Endometrial microvascular endothelial cells (primary cell): ENCODE measurements around the gene SLC38A4. TPM values are rescaled to one million over a fixed set of nuclear protein-coding genes. Genes with fewer than 3 reads are reported as not detected.
"Not testable (repeated sequence)": the region's sequence is repeated elsewhere in the genome, so short reads cannot be mapped to it uniquely, and the experiment has no call there.

ENCODE experiments used
- in situ Hi-C: cut with HindIII; loops from 2 replicates; pipeline ENCODE4 v1.10.0; 2017; ENCODE audit warnings: low sequenced_read_pairs, low pct_unique_long_range_greater_than_20kb; ENCODE audit errors: inconsistent ontology term
- total RNA-seq: library from RNA; depleted of rRNA; stranded (reverse); fragments of >200 nt; gene quantifications from one replicate; pipeline ENCODE4 v1.2.3, GENCODE V29; 2015; ENCODE audit errors: inconsistent ontology term

Gene SLC38A4, protein sequence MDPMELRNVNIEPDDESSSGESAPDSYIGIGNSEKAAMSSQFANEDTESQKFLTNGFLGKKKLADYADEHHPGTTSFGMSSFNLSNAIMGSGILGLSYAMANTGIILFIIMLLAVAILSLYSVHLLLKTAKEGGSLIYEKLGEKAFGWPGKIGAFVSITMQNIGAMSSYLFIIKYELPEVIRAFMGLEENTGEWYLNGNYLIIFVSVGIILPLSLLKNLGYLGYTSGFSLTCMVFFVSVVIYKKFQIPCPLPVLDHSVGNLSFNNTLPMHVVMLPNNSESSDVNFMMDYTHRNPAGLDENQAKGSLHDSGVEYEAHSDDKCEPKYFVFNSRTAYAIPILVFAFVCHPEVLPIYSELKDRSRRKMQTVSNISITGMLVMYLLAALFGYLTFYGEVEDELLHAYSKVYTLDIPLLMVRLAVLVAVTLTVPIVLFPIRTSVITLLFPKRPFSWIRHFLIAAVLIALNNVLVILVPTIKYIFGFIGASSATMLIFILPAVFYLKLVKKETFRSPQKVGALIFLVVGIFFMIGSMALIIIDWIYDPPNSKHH
- not detected for total RNA-seq

DNA sequence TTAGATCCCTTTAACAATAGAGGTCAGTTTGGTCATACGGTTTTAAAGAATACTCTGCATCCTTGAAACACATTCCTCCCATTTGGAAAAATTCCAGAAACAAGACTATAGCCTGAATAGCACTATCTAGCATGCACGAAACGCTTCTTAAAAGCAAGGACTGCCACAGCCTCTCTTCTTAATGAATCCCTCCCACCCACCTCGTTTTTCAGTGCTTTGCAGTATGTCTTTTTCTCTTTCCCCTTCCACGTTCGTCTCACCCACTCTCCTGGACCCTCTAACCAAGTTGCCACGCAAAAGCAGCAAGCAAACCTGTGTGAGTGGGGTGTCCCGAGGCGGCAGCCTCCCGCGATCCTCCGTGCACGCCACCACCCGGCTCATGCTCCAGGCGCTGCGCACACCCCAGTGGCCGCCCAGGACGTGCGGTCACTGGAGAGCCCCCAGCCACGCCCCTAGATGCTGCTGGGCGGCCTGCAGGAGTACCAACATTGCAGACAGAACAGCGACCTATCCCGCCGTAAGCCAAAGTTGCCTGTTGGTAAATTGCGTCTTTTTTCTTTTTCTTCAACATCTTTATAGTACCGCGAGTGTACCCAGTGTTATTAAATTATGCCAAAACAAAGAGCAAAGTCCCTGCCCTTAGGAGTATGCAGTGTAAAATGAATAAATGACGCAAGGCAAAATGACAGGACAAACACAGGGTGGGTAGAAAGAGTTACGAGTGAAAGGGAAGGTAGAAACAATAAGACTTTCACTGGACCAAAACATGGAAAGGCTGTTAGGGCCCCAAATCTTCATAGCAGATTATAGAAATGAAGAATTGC lies at the start of gene SLC38A4:
Gene SLC38A4 (minus strand): TSS at position 407 of the 824 bp plus-strand sequence. CDS start 32,926 bp downstream, outside the sequence.
- in situ Hi-C loops = no loop called here

DNA sequence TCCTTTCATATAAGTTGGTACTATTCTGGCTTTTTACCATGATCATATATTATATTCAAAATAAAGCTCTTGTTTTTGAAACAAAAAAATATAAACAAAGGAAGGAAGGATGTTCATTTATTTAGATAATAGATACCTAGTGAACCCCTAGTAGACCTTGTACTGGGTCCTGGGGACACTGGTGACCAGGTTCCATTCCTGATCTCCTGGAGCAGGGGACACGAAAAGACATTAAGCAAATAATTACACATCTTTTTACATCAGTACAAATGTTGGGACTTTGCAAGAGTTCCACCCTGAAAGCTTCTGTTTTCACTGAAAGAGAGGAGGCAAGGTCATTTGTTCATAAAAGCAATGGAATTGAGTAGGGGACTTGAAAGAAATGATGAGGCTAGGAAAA lies 49.3 kb upstream of the SLC38A4 start:
- in situ Hi-C loops = no loop called here

DNA sequence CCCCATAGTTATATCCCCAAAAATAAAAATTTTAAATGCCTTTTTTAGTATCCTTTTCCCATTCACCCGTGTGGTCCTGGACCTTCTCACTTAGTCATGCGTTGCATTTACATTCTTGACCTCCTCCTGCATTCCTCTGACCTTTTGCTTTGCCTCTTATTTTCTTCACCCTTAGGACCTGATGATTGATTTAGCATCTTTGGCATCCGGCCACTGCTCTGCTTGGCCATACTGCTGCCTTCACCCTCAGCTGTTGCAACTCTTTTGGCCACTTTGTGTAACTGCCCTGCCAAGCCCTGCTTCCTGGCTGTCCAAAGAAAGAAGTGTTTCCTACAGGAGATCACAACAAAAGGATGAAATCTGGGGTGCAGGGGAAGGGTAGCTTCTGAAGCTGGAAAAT lies 48.8 kb upstream of the SLC38A4 start:
- in situ Hi-C loops = no loop called here

DNA sequence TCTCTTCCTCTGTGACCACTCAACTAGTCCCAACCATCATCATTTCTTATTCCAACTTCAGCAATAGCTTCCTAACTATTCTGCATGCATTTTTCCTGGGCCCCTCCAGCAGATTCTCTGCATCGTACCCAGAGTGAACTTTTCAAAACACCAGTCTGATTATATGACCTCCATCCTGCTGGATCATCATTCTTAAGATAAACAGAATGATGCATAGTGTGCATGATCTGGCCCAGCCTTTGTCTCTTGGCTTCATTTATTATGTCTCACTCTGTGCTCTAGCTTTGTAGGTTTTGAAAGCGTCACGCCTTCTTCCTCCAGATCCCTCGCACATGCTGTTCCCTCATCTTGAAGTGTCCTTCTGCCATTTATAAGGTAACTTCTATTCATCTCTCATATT lies 46.3 kb upstream of the SLC38A4 start:
- in situ Hi-C loops = no loop called here

DNA sequence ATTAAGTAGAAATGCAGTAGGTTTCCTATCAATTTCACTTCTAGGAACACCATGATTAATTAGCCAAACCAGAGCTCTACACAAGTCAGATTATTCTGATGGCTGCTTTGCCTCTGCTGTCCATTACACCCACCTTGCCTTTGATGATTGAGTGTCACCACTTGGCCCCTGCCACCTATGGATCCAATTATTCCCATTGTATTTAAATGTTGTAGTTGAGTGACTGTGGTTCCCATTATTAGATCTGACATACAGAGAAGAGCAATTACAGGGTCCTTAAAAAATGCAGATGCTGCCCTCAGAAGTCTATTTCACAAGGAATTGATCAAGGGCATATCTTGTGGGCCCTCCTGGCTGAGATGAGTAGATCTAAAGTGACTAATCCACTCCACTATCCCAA lies 39.5 kb upstream of the SLC38A4 start:
- in situ Hi-C loops = no loop called here

DNA sequence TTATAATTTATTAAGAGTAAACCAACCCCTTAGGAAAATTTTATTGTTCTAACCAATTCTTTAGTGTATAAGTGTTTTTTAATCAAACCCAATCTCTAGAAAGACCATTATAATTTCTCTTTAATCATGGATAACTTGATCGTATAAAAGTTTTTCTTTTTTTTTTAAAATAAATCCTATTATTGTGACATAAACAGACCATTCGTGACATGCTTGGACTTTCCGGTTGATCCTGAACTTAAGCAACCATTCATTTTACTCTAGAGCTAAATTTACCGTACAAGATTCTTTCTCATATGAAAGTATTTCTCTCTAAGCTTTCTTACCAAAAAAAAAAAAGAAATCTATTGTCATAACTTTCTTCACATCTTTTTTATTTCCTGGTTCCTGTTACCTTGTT lies 32.6 kb upstream of the SLC38A4 start:
- in situ Hi-C loops = no loop called here

DNA sequence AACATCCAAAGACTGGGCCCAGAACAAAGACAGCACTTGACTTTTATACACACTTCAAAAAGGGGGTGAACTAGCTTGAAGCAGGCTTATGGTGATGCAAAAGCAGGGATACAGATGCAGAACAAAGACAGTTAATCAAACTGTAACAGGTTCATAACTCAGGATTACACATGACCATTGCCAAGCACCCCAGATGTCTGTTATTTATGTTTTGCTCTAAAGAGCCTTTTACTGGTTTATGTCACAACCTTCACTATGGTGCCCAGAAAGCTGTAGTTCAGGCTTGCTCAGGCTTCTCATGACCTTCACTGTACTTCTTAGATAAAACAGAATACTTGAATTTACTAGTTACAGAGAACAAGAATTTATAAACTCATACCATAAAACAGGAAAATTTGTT lies 31.7 kb upstream of the SLC38A4 start:
- in situ Hi-C loops = no loop called here

DNA sequence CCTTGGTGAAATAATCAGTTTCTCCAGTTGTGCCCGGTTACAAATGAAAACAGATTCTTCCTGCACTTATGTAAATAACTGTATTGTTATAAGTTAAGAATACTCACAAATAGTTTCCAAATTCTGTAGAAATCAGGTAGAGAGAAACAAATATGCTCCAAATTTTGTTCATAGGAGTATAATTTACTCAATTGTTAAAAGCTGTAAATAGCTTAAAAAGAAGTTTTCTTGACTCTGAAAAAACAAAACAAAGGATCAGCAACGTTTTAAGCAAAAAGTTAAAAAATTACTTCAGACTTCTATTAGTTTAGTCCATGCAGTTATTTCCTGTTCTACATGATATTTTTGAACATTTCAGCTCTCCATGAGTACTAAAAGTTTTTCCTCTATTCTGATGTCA lies 30.0 kb upstream of the SLC38A4 start:
- in situ Hi-C loops = no loop called here

DNA sequence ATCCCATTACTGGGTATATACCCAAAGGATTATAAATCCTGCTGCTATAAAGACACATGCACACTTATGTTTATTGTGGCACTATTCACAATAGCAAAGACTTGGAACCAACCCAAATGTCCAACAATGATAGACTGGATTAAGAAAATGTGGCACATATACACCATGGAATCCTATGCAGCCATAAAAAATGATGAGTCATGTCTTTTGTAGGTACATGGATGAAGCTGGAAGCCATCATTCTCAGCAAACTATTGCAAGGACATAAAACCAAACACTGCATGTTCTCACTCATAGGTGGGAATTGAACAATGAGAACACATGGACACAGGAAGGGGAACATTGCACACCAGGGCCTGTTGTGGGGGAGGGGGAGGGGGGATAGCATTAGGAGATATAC lies 28.4 kb upstream of the SLC38A4 start:
- in situ Hi-C loops = not testable (repeated sequence)

DNA sequence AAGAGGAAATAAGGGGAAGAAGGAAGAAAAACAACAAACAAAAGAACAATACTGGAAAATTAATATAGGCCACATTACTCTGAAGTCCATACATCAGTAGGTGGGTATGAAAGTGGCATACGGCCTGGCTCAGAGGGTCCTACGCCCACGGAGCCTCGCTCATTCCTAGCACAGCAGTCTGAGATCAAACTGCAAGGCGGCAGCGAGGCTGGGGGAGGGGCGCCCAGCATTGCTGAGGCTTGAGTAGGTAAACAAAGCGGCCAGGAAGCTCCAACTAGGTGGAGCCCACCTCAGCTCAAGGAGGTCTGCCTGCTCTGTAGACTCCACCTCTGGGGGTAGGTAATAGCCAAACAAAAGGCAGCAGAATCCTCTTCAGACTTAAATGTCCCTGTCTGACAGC lies 23.0 kb upstream of the SLC38A4 start:
- in situ Hi-C loops = not testable (repeated sequence)

DNA sequence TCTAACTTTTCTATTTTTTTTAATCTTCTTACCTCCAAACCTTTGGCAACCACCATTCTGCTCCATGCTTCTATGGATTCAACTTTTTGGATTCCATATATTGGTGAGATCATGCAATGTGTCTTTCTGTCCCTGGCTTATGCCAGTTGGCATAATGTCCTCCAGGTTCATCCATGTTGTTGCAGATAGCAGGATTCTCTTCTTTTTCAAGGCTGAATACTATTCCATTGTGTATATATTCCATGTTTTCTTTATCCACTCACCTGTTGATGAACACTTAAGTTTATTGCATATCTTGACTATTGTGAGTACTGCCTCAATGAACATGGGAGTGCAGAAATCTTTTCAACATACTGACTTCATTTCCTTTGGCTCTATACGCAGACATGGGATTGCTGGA lies 21.2 kb upstream of the SLC38A4 start:
- in situ Hi-C loops = no loop called here

DNA sequence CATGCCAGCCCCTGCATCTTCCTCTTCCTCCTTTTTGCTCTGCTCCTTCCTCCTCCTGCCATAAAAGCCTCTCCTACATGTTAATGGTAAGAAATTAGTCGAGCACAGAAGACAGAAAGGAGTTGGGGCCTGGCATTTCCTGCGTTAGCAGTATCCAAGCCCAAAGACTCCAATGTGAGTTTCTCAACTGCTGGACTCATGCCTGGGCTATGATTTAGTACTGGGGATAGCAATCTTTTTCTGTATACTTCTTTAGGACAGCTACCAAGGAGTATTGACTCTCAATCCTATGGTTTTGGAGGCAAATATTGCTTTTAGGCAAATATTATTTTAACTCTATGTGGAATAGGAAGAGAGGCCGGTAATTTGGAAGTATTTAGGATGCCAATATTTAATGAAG lies 18.0 kb upstream of the SLC38A4 start:
- in situ Hi-C loops = no loop called here

DNA sequence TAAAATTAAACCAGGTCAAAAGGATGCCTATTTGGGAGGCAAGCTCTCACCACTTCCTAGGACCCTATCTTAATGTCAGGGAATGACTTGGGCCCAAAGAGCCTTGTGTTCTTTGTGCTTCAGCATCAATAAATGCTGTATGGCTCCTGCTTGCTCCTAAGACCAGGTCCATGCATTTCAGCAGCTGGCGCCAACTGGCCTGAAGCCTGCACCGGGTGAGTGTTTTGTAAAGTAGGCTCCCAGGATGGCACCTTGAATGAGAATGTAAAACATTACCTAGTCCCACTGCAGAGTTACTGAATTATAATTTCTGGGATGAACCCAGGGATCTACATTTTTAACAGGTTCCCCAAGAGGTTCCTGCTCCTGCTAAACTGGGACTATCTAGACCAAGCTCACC lies 16.1 kb upstream of the SLC38A4 start:
- in situ Hi-C loops = no loop called here

DNA sequence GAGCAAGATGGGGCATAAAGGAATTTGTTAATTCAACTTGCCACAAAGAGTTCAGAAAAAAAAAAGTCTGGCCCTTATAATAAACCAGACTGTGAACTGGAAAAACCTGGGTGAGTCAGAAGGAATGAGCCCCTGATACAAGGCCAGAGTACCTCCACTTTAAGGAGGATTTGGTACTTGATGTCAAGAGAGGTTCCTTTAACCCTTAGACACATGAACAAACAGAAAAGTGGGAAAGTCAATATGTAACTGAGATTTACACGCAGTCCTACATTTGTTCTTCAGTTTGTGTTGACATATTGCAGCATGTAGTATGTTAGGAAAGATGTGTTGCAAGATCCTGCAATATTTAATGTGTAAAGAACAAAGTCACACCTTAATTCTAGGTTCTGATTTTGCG lies 14.2 kb upstream of the SLC38A4 start:
- in situ Hi-C loops = no loop called here

DNA sequence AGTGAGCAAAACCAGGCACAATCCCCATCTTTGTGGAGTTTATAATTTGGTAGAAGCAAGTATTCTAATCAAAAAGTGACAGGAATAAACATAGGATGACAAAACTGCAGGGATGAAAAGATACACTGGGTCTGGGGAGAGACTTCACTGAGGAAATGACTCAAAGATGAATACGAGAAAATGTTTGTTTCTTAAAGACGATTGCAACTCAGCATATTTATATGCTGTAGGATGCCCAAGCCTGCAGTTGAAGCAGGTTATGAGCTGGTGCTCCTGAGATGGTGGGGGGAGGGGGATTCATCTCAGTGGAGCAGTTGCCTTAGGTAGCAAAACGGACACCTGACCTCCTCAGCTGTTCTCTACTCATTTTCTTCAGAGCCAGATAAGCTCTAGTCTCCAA lies 13.4 kb upstream of the SLC38A4 start:
- in situ Hi-C loops = no loop called here

DNA sequence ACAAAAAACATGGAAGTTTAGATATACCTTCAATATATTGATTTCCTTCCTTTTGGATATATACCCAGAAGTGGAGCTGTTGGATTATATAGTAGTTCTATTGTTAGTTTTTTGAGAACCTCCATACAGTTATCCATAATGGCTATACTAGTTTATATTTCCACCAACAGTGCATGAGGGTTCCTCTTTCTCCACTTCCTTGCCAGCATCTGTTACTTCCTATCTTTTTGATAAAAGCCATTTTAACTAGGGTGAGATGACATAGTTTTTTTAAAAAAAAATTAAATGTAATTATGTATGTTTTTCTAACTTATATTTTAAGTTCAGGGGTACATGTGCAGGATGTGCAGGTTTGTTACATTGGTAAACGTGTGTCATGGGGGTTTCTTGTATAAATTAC lies 10.0 kb upstream of the SLC38A4 start:
- in situ Hi-C loops = no loop called here

DNA sequence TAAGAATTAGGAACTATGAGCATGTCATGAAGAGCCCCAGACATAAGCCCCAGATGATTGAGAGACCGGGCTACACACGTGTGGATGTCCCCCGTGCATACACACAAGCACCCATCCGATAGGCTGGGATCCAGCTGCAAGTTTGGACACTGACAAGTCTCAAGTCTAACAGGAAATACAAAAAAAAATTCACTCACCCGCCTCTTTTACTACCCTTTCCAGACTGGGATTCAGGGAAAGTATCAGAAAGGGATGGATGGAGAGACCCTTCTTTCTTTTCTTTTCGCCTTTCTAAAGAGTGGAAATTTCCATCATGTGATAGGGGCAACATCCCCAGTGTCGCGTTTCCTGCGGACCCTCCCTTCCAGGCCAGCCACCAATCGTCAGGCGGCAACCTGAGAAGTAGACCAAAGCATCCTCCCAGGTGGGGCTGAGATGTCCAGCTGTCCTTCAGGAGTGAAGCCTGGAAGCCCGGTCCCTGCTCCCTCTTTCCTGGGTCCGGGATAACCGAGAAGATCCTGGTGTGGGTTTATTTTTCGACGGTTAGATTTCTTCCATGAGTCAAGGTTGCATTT lies 6.4 kb upstream of the SLC38A4 start:
- in situ Hi-C loops = no loop called here

DNA sequence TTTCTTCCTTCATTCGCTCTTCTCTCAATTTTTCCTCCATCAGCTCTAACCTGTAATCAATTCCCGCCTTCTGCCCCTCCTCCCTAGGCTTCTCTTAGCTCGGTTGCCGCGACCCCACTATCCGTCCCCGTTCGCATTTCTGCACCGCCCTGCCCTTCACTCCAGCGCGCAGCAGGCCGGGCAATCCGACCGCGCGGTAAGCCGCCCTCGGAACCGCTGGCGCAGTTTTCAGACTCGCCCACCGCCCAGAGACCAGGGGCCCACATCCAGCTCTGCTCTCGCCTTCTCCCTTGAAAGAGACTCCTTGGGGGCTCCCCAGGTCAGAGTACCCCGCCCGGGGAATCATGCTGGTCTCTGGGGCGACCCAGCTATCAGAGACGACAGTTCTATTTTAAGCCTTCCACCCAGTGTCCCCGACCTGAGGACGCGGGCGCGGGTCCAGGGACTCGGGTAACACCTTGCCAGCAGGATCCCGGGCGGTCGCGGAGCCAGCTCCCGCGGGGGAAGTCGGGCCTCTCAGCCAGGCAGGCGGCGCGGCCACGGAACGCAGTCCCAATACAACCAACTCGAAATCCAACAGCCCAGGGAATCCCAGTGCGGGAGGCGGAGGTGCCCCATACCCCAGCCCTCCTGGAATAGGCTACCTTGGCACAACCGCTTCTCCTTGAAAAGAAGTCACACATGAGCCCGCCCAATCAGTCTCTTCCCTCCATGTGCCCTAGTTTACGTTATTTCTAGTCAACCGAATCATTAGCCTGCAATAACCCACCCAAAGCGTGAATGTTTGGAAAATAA lies 5.7 kb upstream of the SLC38A4 start:
- in situ Hi-C loops = no loop called here
